Calu3 (cell line): ENCODE measurements around the gene DLGAP1. TPM values are rescaled to one million over a fixed set of nuclear protein-coding genes. Genes with fewer than 3 reads are reported as not detected.

Source experiments
- BruUV-seq: library from RNA; stranded (reverse); fragments of 400-500 nt; replicated peaks from 2 replicates; lab custom pipeline; 2021; lab: Mats Ljungman, UMichigan
- CTCF ChIA-PET: fragments of 300-600 bp; sonication (Branson Sonifier 250); formaldehyde crosslinking; loops from one replicate; lab custom pipeline; 2022; ENCODE audit warnings: antibody characterized with exemption; lab: Charles Lee
- DNase-seq: peaks from one replicate; pipeline ENCODE4 v3.0.0; 2022
- H3K27ac Mint-ChIP-seq: one replicate; pipeline ENCODE4 v1.8.0; 2022; ENCODE audit warnings: mixed read lengths; ENCODE audit not compliant: unreplicated experiment
- H3K27me3 Mint-ChIP-seq: one replicate; pipeline ENCODE4 v1.8.0; 2022; ENCODE audit warnings: mixed read lengths; ENCODE audit not compliant: unreplicated experiment
- H3K36me3 Mint-ChIP-seq: one replicate; pipeline ENCODE4 v1.8.0; 2022; ENCODE audit warnings: mild to moderate bottlenecking, moderate library complexity, mixed read lengths; ENCODE audit not compliant: insufficient read depth, unreplicated experiment
- H3K4me1 Mint-ChIP-seq: one replicate; pipeline ENCODE4 v1.8.0; 2022; ENCODE audit warnings: mild to moderate bottlenecking, low read depth, mixed read lengths; ENCODE audit not compliant: unreplicated experiment
- H3K4me3 Mint-ChIP-seq: one replicate; pipeline ENCODE4 v1.8.0; 2022; ENCODE audit warnings: mild to moderate bottlenecking, low read depth, moderate library complexity, mixed read lengths; ENCODE audit not compliant: unreplicated experiment
- H3K9me3 Mint-ChIP-seq: one replicate; pipeline ENCODE4 v1.8.0; 2022; ENCODE audit warnings: low read depth, mixed read lengths; ENCODE audit not compliant: unreplicated experiment
- intact Hi-C: fragments of 100-400 bp; cut with micrococcal nuclease; formaldehyde crosslinking; loops from one replicate; pipeline ENCODE4 v1.10.0; 2022; ENCODE audit not compliant: unreplicated experiment
- total RNA-seq: library from RNA; stranded (reverse); gene quantifications from 2 replicates; pipeline ENCODE4 v1.2.3, GENCODE V29; 2022
- TF ChIP-seq, protein P1 (sequence below): fragments of 200-600 bp; IDR thresholded peaks from one replicate; pipeline ENCODE4 v1.8.0; 2022; ENCODE audit warnings: antibody characterized with exemption; ENCODE audit not compliant: unreplicated experiment

DLGAP1 gene
- total RNA-seq, 1 experiment from 2014 or later: 9.0 TPM

DNA sequence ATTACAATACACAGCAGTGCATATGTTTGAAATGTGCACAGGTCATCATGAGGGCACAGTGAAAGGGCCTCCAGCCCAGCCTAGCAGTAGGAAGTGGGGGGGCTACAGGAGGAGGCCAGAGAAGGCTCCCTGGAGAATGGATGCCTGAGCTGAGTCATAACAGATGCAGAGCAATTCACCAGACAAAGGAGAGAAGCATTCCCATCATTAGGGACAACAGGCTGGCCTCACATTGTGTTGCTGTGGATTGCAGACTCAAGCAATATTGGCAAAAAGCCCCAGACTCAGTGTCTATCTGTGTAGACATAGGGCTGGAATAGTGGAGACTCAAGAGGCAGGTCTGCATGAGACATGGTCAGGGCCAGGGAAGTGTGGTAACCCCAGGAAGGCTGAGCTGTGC, 329.9 kb downstream of the DLGAP1 start:
- no peak overlapping the region for H3K27ac Mint-ChIP-seq
- H3K4me3 Mint-ChIP-seq: no peak overlapping the region
- no peaks in the 10 kb centered on the region for H3K9me3 Mint-ChIP-seq
- H3K4me1 Mint-ChIP-seq: peaks cover 2% of the 10 kb centered on the region
- no peaks in the 10 kb centered on the region for H3K27me3 Mint-ChIP-seq
- intact Hi-C loops: no loop called here
- H3K36me3 Mint-ChIP-seq: no peaks in the 10 kb centered on the region
- no TSS peak for BruUV-seq
- CTCF ChIA-PET: no interaction called here
- DNase-seq: no peak
- TF ChIP-seq, protein P1, sequence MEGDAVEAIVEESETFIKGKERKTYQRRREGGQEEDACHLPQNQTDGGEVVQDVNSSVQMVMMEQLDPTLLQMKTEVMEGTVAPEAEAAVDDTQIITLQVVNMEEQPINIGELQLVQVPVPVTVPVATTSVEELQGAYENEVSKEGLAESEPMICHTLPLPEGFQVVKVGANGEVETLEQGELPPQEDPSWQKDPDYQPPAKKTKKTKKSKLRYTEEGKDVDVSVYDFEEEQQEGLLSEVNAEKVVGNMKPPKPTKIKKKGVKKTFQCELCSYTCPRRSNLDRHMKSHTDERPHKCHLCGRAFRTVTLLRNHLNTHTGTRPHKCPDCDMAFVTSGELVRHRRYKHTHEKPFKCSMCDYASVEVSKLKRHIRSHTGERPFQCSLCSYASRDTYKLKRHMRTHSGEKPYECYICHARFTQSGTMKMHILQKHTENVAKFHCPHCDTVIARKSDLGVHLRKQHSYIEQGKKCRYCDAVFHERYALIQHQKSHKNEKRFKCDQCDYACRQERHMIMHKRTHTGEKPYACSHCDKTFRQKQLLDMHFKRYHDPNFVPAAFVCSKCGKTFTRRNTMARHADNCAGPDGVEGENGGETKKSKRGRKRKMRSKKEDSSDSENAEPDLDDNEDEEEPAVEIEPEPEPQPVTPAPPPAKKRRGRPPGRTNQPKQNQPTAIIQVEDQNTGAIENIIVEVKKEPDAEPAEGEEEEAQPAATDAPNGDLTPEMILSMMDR: no peak

DNA sequence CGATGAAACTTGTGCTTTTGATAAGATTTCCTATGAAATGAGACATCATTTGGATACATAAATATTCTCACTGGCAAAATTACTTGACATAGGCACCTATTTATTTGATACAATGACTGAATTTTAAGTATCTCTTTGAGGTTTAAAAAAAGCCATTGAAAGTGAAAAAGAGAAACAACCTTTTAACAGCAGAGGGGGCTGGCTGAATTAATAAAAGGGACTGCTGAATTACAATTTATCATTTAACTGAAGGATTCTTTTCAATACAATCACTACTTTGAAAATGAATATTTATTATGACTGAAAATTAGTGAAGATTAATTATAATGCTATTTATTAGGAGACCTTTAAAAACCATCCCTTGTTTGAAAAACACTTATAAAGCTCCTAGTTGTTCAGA, 335.3 kb downstream of the DLGAP1 start:
- Mint-ChIP-seq H3K4me1 (no peaks in the 10 kb centered on the region), H3K27ac (no peak overlapping the region), H3K4me3 (no peak overlapping the region), H3K36me3 (no peaks in the 10 kb centered on the region), H3K27me3 (no peaks in the 10 kb centered on the region), H3K9me3 (no peaks in the 10 kb centered on the region)
- BruUV-seq: no TSS peak
- no peak for DNase-seq
- intact Hi-C loops: no loop called here
- CTCF ChIA-PET: no interaction called here
- TF ChIP-seq, protein P1: no peak

DNA sequence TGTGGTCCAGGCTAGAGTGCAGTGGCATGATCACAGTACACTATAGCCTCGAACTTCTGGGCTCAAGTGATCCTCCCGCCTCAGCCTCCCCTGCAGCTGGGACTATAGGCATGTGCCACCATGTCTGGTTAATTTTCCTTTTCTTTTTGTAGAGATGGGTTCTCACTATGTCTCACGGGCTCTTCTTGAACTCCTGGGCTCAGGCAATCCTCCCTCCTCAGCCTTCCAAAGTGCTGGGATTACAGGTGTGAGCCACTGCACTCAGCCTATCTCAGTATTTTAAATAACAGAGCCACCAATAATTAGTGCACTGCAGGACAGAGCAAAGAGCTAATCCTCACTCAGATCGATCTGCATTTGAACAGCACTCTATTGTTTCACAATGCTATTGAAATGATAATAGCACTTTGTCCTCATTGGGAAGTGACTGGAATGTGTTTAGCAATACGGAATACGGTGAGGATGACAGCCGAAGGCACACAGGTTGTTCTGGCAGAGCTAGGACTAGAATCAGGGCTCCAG, 335.9 kb downstream of the DLGAP1 start:
- Mint-ChIP-seq H3K4me1 (no peaks in the 10 kb centered on the region), H3K27ac (no peak overlapping the region), H3K36me3 (no peaks in the 10 kb centered on the region), H3K9me3 (no peaks in the 10 kb centered on the region), H3K27me3 (no peaks in the 10 kb centered on the region), H3K4me3 (no peak overlapping the region)
- TF ChIP-seq, protein P1: no peak
- BruUV-seq: no TSS peak
- intact Hi-C loops: no loop called here
- no peak for DNase-seq
- CTCF ChIA-PET: no interaction called here

DNA sequence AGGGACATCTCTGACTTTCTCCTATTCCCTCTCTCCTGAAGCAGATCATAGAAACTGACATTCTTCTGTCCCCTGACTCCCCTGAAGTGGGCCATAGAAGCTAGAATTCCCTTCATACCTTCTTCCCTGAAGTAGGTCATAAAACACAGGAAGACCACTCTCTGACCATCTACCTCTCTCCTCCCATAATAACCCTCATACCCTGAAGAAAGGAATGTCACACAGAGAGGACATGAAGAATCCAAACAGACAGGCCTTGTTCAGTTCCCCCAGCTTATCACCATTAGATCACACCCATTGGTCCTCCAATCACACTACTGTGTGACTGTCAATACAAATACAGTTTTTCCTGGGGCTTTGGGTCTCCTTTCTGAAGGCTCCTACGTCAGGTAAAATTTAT, 347.1 kb downstream of the DLGAP1 start:
- no TSS peak for BruUV-seq
- Mint-ChIP-seq H3K4me3 (no peak overlapping the region), H3K9me3 (no peaks in the 10 kb centered on the region), H3K4me1 (no peaks in the 10 kb centered on the region), H3K27ac (no peak overlapping the region), H3K36me3 (no peaks in the 10 kb centered on the region), H3K27me3 (peaks cover 14% of the 10 kb centered on the region)
- TF ChIP-seq, protein P1: no peak
- DNase-seq: no peak
- CTCF ChIA-PET: no interaction called here
- intact Hi-C loops: no loop called here
